Upper lobe of left lung (tissue), 4 donors: ENCODE data around the gene LRP1-AS.

Source experiments
- CTCF ChIP-seq, 6 experiments: fragments of 450-650 bp in 4 of 6; fragments of 200-600 bp in 2 of 6; sonication (generic) in 2 of 6; IDR thresholded peaks; one replicate each; pipeline ENCODE4 v1.5.1; 2016 to 2019; ENCODE audit warnings: antibody characterized with exemption in 6 of 6
- POLR2A ChIP-seq, 4 donors: fragments of 450-650 bp; IDR thresholded peaks; one replicate each; pipeline ENCODE4 v1.5.1; 2016 to 2017; ENCODE audit warnings: antibody characterized with exemption in 4 of 4, mild to moderate bottlenecking in 2 of 4

GRCh38 chr12:57124261-57124877 is 23.1 kb downstream of the LRP1-AS start:
- TF ChIP-seq CTCF (IDR thresholded peaks at IDR 0.05) (peak; percentile 84 to 95 (median 90)), POLR2A (IDR thresholded peaks at IDR 0.05) (no peak)
